ENCODE results near the gene TIMM29. TPM values are rescaled to one million over a fixed set of nuclear protein-coding genes. Genes with fewer than 3 reads are reported as not detected.

TIMM29 gene
- total RNA-seq, 4 donors from 2014 or later: 27.1 to 40.4 (median 32.8) TPM

GRCh38 chr19:10924597-10924996, 4.0 kb upstream of the TIMM29 start:
- 73 to 74% methylated on average over 13 of the region's 13 CpGs for WGBS, 2 donors
- Histone ChIP-seq H3K27ac (no peak overlapping the region), H3K27me3 (no peaks in the 10 kb centered on the region), H3K9me3 (no peaks in the 10 kb centered on the region), H3K36me3 (peaks cover 4 to 61% (median 9%) of the 10 kb centered on the region in 3 donors), H3K4me3 (no peak overlapping the region), H3K4me1 (peaks cover 0 to 18% (median 13%) of the 10 kb centered on the region in 4 donors)
- TF ChIP-seq POLR2A (IDR thresholded peaks at IDR 0.05): no peak
- TF ChIP-seq, protein P1, sequence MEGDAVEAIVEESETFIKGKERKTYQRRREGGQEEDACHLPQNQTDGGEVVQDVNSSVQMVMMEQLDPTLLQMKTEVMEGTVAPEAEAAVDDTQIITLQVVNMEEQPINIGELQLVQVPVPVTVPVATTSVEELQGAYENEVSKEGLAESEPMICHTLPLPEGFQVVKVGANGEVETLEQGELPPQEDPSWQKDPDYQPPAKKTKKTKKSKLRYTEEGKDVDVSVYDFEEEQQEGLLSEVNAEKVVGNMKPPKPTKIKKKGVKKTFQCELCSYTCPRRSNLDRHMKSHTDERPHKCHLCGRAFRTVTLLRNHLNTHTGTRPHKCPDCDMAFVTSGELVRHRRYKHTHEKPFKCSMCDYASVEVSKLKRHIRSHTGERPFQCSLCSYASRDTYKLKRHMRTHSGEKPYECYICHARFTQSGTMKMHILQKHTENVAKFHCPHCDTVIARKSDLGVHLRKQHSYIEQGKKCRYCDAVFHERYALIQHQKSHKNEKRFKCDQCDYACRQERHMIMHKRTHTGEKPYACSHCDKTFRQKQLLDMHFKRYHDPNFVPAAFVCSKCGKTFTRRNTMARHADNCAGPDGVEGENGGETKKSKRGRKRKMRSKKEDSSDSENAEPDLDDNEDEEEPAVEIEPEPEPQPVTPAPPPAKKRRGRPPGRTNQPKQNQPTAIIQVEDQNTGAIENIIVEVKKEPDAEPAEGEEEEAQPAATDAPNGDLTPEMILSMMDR (IDR thresholded peaks at IDR 0.05): no peak
- no peak for TF ChIP-seq EP300 (IDR thresholded peaks at IDR 0.05)
- no peak for DNase-seq (ENCODE audit: low spot score in 2 of 2)

DNA sequence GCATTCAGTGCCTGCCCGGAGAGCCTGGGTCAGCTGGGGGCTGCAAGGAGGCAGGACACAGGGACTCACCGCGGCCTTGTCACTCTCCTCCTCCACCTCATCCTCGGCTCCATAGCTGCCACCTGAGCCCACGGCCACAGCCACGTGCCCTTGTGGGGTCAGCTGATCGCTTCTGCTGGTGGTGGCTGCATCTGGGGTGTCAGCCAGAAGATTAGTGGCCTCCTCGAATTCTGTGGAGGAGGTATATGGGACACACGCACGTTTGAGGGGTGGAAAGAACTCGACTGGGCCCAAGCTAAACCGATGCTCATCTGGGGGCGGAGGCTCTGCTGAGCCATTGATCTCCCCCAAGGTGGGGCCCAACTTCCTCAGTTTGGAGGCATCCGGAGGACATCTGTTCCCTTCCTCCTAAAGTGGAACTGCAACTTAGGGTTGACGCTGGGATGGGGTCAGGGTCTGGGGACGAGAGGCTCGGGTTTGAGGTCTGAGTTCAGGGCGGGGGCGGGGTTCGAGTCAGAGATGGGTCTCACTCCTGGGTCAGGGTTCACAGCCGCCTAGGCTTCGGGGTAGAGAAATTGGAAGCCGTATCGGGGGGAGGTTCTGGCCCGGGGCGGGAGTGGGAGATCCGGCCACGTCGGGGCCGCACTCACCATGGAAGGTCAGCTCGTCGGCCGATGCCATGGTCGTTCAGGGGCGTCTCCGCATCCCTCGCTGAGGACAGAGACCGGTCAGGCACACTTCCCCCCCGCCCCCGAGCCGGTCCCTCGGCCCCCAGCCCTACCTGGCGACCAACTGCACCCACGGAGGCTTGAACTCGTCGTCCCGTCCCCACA, 665 bp upstream of the TIMM29 start:
- no peak for DNase-seq (ENCODE audit: low spot score in 2 of 2)
- TF ChIP-seq POLR2A (IDR thresholded peaks at IDR 0.05) (no peak), EP300 (IDR thresholded peaks at IDR 0.05) (no peak)
- TF ChIP-seq, protein P1 (IDR thresholded peaks at IDR 0.05): no peak
- Histone ChIP-seq H3K9me3 (no peaks in the 10 kb centered on the region), H3K27ac (peak overlapping the region; percentile 81 to 94 (median 92)), H3K27me3 (no peaks in the 10 kb centered on the region), H3K4me3 (peak overlapping the region; percentile 81 to 98 (median 93)), H3K36me3 (peaks cover 0 to 53% (median 5%) of the 10 kb centered on the region in 3 donors), H3K4me1 (peaks cover 0 to 38% (median 17%) of the 10 kb centered on the region in 4 donors)
- 10 to 12% methylated on average over 24 to 29 of the region's 47 CpGs for WGBS, 2 donors

DNA sequence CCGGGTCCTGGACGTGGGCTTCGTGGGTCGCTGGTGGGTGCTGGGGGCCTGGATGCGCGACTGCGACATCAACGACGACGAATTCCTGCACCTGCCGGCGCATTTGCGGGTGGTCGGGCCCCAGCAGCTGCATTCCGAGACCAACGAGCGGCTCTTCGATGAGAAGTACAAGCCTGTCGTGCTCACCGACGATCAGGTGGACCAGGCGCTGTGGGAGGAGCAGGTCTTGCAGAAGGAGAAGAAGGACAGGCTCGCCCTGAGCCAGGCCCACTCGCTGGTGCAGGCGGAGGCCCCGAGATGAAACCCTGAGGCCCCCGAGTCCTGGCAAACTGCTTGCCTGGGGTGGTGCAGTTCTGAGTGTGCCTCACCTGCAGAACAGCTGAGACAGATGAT, 787 bp downstream of the TIMM29 start:
- peak overlapping the region in 2 of 4 donors; percentile 81 to 93 for H3K27ac ChIP-seq
- no peak for DNase-seq (ENCODE audit: low spot score in 2 of 2)
- H3K9me3 ChIP-seq: no peaks in the 10 kb centered on the region
- peaks cover 0 to 47% (median 0%) of the 10 kb centered on the region in 3 donors for H3K36me3 ChIP-seq
- 9 to 20% methylated on average over 10 to 25 of the region's 27 CpGs for WGBS, 2 donors
- no peaks in the 10 kb centered on the region for H3K27me3 ChIP-seq
- peaks cover 0 to 38% (median 17%) of the 10 kb centered on the region in 4 donors for H3K4me1 ChIP-seq
- H3K4me3 ChIP-seq: peak overlapping the region; percentile 81 to 98 (median 93)
- TF ChIP-seq EP300 (IDR thresholded peaks at IDR 0.05) (no peak), POLR2A (IDR thresholded peaks at IDR 0.05) (no peak)
- TF ChIP-seq, protein P1 (IDR thresholded peaks at IDR 0.05): no peak

DNA sequence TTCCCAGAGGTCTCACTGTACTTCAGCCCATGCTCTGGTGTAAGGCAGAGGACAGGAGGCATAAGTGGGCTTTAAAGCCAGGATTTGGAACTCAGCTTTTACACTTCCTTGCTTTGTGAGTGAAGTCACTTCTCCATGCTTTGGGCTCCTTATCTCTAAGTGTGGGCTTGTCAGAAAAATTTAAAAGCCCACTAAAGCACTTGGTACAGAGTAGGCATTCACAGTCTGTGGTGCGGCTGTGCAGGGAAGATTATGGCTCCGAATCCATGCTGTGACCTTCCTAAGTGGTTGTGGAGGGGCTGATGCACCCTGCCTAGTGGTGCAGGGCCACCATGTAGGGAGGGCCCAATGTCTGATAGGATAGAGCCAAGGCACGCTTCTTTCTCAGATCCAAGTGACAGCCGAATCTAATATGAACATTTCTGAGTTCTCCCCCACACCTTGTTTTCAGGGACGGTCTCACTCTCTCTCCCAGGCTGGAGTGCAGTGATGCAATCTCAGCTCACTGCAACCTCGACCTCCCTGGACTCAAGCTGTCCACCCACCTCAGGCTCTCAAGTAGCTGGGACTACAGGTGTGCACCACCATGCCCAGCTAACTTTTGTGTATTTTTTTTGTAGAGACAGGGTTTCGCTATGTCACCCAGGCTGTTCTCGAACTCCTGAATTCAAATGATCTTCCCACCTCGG, 6.9 kb downstream of the TIMM29 start:
- Histone ChIP-seq H3K4me1 (peaks cover 0 to 15% (median 2%) of the 10 kb centered on the region in 4 donors), H3K36me3 (peaks cover 0 to 32% (median 0%) of the 10 kb centered on the region in 3 donors), H3K9me3 (no peaks in the 10 kb centered on the region), H3K27ac (no peak overlapping the region), H3K27me3 (no peaks in the 10 kb centered on the region), H3K4me3 (no peak overlapping the region)
- TF ChIP-seq EP300 (IDR thresholded peaks at IDR 0.05) (no peak), POLR2A (IDR thresholded peaks at IDR 0.05) (no peak)
- TF ChIP-seq, protein P1 (IDR thresholded peaks at IDR 0.05): no peak
- no peak for DNase-seq (ENCODE audit: low spot score in 2 of 2)
- WGBS, 2 donors: 86 to 93% methylated on average over 7 to 9 of the region's 9 CpGs
